COR-L47 (cell line): ENCODE measurements around the gene NANOS2.

Source experiments
- DNase-seq: peaks from one replicate; lab custom pipeline; 2025; lab: John Stamatoyannopoulos, UW

Gene NANOS2

GRCh38 chr19:45913874-45914830, at the start of gene NANOS2:
NANOS2 (minus strand) TSS chr19:45914778; CDS start chr19:45914693, 85 bp downstream.
- no peak for DNase-seq

GRCh38 chr19:45962021-45962420, 47.4 kb upstream of the NANOS2 start:
- no peak for DNase-seq

DNA sequence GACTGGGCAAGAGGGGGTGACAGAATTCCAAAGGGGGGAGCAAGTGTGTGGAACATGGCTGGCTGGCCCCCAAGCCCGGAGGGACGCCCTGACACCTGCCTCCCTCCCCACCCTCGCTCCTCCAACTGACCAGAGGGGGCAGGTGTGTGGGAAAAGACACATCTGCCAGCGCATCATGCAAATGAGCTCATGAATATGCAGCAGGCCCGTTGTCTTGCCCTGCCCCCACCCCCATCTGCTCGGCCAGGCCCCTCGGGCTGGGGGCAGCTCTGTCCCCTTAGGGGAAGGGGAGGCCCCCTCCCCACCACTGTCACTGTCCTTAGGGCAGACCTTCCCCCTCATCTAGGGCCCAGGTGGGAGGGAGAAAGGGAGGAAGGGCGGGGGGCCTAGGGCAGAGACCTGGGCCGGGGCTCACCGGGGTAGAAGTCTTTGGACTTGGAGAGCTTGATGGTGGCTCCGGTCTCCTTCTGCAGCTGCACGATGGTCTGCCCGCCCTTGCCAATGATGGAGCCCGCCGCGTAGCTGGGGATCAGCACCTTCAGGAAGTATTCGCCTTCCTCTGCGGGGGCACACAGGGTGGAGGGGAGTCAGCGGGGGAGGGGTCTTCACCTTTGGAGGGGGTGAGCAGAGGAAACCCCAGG, 46.1 kb upstream of the NANOS2 start:
- no peak for DNase-seq

DNA sequence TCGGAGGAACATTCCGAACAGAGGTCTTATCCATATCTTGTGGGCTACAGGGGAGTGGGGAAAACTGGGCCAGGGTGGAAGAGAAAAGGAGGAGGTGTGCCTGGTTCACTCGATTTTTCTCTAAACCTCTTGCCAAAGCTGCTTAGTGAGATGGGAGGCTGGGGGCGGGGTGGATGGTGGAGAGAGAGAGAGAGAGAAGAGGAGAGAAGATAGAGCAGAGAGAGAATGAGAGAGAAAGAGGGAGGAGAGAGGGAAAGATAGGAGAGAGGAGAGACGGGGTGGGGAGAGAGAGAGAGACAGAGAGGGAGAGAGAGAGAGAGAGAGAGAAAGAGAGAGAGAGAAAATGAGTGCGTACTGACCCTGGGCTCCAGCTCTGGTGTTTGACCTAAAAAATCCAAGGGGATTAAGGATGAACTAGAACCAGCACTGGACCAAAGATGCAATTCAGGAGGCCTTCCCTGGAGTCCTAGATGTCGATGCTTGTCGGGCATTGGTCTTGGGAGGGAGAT, 45.0 kb upstream of the NANOS2 start:
- DNase-seq = no peak

DNA sequence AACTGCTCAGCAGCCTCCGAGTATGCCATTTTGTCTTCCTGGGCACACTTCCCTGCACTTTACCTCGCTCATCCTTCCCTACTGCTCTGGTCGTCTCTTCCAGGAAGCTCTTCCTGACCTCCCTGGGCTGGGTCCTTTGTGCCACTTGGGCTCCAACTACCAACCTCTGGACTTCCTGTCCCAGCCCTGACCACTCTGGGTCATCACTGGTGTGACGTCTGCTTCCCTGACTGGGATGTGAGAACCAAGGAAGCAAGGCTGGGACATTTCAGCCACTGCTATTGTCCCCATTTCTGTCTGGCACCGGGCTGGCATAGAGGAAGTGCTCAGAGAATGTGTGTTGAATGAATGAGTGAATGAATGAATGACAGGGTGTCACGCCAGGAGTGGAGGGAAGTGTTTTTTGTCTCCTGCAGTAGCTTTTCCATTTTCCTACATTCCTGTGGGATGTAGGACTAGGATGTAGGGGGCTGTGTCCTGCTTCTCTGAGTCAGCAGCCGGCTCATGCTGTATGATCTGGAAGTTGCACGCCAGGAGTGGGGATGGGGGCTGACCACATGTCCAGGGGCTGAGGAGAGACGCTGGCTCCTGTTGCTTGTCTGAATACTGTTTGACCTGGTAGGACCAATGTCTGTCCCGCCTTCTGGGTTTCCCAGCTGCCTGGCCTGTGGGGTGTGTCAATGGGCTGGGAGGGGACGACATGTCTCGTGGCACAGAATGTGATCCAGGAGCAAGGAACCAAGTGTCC, 44.4 kb upstream of the NANOS2 start:
- DNase-seq = no peak

DNA sequence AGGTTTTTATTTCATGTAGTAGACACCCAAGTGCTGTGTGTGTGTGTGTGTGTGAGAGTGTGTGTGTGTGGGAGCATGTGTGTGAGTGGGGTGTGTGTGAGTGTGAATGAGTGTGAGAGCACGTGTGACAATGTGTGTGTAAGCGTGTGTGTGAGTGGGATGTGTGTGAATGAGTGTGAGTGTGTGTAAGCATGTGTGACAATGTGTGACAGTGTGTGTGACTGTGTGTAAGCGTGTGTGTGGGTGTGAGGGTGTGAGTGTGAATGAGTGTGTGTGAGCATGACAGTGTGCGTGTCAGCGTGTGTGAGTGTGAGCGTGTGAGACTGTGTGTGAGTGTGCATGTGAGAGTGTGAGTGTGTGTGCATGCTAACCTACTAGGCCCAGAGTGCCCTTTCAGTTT, 43.7 kb upstream of the NANOS2 start:
- DNase-seq = no peak

DNA sequence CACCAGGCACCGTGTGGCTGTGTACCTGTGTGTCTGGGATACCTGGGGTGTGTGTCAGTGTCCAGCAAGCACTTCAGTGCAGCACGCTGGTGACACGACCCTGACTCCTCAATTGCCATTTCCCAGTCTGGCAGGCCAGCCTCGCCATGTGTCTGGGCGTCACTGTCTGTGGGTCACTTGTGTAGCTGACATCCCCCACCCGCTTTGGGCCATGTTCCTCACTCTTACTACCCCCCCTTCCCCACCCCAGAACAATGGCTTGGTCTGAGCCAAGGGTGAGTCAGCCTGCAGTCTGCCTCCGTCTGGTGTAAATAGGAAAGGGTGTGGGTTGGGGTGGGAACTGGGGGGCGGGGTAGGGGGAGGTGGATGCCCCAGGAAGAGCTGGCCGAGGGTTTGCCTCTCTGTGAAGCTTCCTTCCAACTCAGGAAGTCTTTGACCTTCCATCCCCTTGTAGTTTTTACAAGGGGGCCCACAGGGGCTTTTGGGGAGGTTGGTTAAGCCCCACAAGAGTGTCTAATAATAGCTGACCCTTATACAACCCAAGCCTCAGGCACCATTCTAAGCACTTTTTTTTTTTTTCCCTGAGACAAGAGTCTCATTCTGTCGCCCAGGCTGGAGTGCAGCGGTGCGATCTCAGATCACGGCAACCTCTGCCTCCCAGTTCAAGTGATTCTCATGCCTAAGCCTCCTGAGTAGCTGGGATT, 41.5 kb upstream of the NANOS2 start:
- DNase-seq = no peak

DNA sequence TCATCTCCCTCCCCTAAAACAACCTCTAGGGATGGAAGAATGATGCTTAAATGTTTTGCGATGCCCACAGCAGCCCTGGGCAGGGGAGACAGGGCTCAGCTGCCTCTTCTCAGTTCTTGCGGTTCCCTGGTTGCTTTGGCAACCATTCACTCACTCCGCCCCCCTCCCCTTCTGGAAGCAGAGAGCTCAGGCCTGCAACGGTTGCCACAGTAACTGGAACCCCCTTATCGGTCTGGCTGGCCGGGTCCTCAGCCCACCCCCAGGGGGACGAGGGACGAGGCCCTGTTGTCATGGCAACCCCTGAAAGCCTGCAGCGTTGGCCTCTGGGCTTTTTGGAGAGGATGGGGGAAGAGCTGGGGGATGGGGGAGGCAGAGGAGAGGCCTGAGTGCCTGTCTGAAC, 39.6 kb upstream of the NANOS2 start:
- peak; percentile 22 for DNase-seq

GRCh38 chr19:45953676-45954075, 39.1 kb upstream of the NANOS2 start:
- no peak for DNase-seq

GRCh38 chr19:45952686-45953505, 38.3 kb upstream of the NANOS2 start:
- DNase-seq = peak; percentile 87

DNA sequence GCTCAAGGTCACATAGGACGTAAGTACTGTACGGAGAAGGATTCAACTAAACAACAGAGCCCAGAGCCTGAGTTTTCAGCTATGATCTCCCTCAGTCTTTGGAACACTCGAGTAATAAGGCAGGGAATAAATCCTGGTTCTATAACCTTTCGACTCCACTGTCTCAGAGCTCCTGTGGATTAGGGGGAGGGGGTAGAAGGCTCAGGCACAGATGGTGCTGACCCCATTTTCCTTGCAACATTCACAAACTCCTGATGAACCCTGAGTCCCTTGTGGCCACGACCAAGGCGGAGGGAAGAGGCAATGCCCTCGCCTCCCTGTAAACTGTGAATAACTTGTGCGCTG, 37.7 kb upstream of the NANOS2 start:
- no peak for DNase-seq

DNA sequence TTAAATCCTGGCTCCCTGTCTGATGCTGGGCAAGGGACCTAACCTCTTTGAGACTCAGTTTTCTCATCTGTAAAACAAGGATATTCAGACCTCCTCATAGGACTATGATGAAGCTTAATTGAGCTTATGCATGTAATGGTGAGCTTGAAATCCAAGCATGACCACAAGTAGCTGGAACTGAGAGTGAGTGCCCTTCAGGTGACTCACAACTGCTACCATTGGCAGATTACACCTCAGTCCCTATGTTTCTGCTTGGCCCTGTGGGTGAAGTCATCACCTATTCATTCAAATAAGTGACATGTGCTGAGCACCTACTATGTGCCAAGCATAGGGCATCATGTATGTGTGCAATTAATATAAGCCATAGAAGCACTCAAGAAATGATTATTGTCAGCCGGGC, 33.3 kb upstream of the NANOS2 start:
- no peak for DNase-seq

- DNase-seq = no peak
These were observed 25.9 kb upstream of the NANOS2 start for GRCh38 chr19:45940515-45940805.

GRCh38 chr19:45939792-45940514, 25.4 kb upstream of the NANOS2 start:
- DNase-seq = no peak

- no peak for DNase-seq
These were observed 24.2 kb upstream of the NANOS2 start for GRCh38 chr19:45938733-45939319.

DNA sequence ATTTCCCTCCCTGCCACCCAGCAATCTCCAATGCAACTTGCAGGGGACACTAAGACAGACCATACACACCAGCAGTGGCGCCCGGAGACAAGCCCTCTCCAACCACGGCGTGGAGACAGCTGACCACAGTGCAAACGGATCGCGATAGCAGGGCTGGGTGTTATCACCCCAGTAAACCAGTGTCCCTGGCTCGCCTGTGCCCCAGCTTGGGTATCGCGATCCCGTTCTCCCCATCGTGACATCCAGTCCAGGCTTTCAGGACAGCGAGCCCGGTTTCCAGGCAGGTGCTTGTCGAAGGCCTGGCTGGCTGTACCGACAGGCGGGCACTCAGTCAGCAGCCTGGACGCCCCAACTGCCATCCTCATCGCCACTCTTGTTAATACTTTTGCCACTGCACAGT, 20.7 kb upstream of the NANOS2 start:
- no peak for DNase-seq

DNA sequence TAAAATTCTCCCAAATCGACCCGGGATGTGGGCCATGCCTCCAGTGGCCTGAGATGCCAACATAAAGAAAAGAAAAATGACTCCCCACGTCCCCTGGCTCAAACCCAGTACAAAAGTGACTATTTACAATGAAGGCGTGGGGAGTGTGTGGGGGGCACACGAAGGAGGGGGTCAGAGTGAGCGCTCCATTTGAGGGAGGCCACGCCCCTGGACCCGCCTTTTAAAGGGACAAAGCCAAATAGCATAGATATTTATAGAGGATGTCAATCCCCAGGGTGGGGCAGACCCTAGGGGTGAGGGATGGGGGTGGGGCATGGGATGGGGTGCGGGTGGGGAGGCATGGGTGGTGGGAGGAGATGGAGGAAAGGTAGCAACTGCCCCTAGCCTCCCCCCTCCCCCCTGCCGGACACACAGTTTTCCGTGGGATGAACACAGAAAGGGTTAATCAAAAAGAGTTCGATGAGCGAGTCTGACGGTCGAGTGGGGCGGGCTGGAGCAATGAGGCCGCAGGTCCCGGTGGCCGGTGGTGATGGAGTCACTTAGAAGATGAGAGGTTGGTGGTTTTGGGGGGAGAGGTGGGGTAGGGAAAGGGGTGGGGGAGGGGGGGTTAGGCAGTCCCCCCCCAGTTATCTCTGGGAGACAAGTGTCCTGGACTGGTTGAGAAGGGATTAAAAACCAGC, 20.1 kb upstream of the NANOS2 start:
- no peak for DNase-seq

DNA sequence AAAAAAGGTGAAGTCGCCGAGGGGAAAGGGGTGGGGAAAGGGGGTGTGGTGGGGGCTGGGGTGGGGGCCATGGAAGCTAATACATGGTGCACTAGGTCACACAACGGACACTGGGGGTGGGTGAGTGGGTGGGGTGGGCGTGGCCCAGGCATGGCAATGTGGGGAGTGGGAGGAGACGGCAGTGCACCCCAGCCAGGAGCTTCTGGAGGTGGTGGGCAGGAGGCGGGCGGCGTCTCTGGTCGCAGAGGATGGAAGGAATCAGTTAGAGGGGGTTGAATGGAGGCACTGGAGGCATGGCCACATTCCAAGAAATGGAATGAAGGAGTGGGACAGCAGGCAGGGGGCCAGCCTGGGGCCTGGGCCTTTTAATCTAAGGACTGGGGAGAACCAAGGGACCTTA, 19.2 kb upstream of the NANOS2 start:
- DNase-seq = no peak

DNA sequence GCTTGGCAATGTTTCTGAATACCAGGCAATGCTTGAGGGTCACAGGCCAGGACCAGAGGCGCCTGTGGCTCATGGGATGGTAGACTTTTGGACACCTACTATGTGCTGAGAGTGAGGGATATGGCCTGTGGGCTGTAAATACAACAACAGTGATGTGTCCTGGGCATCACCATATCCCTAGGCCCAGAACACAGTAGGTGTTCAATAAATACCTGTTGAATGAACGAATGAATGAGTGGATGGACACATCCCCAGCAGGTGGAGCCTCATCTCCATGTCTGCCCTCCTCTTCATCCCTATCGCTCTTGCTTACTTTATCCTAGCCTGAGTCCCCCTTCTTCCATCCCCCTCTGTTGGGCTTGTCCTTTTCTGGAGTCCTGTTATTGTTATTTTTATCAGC, 16.5 kb upstream of the NANOS2 start:
- no peak for DNase-seq

DNA sequence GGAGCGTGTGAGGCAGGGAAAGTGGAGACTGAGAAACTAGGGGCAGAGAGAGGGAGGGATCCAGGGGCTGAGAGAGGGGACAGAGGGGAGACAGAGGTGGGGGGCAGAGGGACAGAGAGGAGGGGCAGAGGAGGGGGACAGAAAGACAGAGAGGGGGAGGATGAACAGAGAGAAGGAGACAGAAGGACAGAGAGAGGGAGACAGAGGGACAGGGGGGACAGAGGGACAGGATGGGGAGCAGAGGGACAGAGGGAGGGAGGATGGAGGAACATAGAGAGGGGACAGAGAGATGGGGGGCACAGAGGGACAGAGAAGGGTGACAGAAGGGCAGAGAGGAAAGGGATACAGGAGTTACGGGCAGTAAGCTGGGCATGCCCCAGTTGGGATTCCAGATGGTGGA, 14.7 kb upstream of the NANOS2 start:
- DNase-seq = no peak
